ENCODE data around the gene KRT3.

The KRT3 gene

DNA sequence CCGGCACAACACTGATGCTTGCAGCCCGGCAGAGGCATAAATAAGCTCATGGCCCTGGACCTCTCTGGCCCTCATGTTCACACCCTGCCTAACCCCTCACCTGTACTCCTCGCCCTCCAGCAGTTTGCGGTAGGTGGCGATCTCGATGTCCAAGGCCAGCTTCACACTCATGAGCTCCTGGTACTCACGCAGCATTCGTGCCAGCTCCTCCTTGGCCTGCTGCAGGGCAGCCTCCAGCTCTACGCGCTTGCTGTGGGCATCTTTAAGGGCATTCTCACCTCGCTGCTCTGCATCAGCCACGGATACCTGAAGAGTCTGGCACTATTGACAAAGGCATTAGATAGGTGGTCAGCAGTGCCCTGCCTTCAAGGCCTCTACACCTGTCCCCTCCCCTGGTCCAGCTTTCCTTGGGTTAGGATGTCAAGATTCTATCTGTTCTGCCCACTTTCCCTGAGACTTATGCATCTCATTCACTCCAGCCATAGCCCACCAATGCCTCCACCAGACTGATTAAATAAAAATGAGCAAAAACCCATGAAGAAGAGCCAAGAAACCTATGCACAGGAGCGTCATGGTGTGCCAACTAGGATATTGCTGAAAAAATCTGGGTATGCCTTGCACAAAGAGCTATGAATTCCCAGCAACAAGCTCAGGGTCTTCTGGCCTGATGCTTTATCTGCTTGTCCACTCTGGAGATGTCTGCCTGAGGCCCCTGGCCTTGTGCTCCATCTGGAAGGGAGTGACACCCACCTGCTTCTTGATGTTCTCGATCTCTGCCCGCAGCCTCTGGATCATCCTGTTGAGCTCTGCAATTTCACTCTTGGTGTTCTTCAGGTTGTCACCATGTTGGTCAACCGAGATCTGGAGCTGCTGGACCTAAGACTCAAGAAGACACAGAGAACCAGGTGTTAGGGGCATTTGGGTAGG, 11.9 kb upstream of the KRT3 start:
- TF ChIP-seq, protein P1, sequence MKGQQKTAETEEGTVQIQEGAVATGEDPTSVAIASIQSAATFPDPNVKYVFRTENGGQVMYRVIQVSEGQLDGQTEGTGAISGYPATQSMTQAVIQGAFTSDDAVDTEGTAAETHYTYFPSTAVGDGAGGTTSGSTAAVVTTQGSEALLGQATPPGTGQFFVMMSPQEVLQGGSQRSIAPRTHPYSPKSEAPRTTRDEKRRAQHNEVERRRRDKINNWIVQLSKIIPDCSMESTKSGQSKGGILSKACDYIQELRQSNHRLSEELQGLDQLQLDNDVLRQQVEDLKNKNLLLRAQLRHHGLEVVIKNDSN (IDR thresholded peaks at IDR 0.05) = no peak
- TF ChIP-seq FOXM1 (IDR thresholded peaks at IDR 0.05; ENCODE audit: borderline replicate concordance, low read depth) = no peak
- TF ChIP-seq, protein P2, sequence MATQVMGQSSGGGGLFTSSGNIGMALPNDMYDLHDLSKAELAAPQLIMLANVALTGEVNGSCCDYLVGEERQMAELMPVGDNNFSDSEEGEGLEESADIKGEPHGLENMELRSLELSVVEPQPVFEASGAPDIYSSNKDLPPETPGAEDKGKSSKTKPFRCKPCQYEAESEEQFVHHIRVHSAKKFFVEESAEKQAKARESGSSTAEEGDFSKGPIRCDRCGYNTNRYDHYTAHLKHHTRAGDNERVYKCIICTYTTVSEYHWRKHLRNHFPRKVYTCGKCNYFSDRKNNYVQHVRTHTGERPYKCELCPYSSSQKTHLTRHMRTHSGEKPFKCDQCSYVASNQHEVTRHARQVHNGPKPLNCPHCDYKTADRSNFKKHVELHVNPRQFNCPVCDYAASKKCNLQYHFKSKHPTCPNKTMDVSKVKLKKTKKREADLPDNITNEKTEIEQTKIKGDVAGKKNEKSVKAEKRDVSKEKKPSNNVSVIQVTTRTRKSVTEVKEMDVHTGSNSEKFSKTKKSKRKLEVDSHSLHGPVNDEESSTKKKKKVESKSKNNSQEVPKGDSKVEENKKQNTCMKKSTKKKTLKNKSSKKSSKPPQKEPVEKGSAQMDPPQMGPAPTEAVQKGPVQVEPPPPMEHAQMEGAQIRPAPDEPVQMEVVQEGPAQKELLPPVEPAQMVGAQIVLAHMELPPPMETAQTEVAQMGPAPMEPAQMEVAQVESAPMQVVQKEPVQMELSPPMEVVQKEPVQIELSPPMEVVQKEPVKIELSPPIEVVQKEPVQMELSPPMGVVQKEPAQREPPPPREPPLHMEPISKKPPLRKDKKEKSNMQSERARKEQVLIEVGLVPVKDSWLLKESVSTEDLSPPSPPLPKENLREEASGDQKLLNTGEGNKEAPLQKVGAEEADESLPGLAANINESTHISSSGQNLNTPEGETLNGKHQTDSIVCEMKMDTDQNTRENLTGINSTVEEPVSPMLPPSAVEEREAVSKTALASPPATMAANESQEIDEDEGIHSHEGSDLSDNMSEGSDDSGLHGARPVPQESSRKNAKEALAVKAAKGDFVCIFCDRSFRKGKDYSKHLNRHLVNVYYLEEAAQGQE (IDR thresholded peaks at IDR 0.05; ENCODE audit: low read depth) = no peak
- no peak for TF ChIP-seq TCF12 (IDR thresholded peaks at IDR 0.05; ENCODE audit: low read depth)
- no peak for TF ChIP-seq EP300 (IDR thresholded peaks at IDR 0.05; ENCODE audit: borderline replicate concordance)
- no peak for TF ChIP-seq EGR1 (IDR thresholded peaks at IDR 0.05)
- TF ChIP-seq CEBPB (IDR thresholded peaks at IDR 0.05) = no peak
- TF ChIP-seq MAX (IDR thresholded peaks at IDR 0.05) = no peak
- no peak for TF ChIP-seq TAF1 (IDR thresholded peaks at IDR 0.05; ENCODE audit: low read depth)
- no peak for TF ChIP-seq ZBTB7A (IDR thresholded peaks at IDR 0.05; ENCODE audit: low read depth)
- TF ChIP-seq RAD21 (IDR thresholded peaks at IDR 0.05; ENCODE audit: low read depth) = no peak
- no peak for TF ChIP-seq CREB1 (IDR thresholded peaks at IDR 0.05; ENCODE audit: low read depth)
- TF ChIP-seq YY1 (IDR thresholded peaks at IDR 0.05; ENCODE audit: low read depth) = no peak
- TF ChIP-seq TEAD4 (IDR thresholded peaks at IDR 0.05) = no peak
- TF ChIP-seq NFIC (IDR thresholded peaks at IDR 0.05) = no peak

DNA sequence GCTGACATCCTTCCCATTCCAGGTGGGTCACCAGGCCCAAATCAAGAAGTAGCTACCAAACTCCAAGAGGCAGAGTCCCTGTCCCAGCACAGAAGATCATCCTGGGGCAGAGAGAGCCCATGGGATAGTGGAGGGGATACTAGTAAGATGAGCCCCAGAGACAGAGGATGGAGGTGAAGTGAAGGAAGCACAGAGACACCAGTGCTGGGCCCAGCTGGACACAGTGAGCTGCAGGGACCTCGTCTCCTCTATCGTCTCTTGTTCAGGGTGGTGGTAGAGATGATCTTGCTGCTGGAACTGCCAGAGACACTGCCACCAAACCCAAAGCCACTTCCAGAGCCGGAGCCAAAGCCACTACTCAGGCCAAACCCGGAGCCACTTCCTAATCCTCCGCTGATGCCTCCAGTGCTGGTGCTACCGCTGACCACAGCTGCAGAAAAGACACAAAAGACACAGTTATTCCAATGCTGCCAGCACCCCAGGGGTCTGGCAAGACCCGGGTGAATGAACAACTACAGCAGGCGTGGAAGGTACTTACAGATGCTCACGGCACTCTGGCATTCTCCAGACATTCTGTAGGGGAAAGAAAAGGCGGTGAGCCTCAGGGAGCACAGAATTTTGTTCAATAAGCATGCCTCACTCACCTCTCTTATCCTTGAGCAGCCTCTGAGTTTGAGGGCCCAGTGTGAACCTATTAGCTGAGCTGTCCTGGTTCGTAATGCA, 11.1 kb upstream of the KRT3 start:
- TF ChIP-seq EP300 (IDR thresholded peaks at IDR 0.05; ENCODE audit: borderline replicate concordance) (no peak), ZBTB7A (IDR thresholded peaks at IDR 0.05; ENCODE audit: low read depth) (no peak), MAX (IDR thresholded peaks at IDR 0.05) (no peak), TCF12 (IDR thresholded peaks at IDR 0.05; ENCODE audit: low read depth) (no peak)
- TF ChIP-seq, protein P2 (IDR thresholded peaks at IDR 0.05; ENCODE audit: low read depth) = no peak
- TF ChIP-seq, protein P1 (IDR thresholded peaks at IDR 0.05) = no peak

DNA sequence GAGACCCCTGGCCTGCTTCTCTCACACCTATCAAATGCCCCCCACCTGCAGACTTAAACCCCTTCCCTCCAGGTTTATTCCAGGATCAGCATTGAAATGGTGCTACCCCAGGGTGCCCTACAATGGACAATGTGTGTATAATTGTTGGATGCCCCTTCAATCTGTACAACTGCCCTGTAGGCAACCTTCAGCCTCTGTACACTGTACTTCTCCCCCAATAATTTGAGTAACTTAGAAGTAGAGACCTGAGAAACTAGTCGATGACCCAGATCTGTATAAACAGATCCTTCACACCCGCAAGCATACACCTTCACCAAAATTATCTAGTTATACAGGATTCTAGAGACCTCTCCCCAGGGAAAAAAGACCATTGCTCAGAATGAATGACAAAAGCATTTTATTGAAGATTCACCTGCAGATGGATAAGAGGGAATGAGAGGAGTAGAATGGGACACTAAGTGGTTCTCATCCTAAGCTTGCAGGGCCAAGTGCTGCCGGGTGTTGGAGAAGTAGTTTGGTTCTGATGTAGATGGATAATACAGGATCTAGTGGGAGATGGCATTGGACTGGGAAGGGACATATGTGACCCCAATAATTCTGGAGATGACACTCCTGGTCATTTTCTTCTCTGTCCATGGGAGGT, 10.4 kb upstream of the KRT3 start:
- TF ChIP-seq, protein P2 (IDR thresholded peaks at IDR 0.05; ENCODE audit: low read depth) = no peak
- TF ChIP-seq, protein P1 (IDR thresholded peaks at IDR 0.05) = no peak
- TF ChIP-seq EGR1 (IDR thresholded peaks at IDR 0.05) (no peak), EP300 (IDR thresholded peaks at IDR 0.05; ENCODE audit: borderline replicate concordance) (no peak), RAD21 (IDR thresholded peaks at IDR 0.05; ENCODE audit: low read depth) (no peak), TAF1 (IDR thresholded peaks at IDR 0.05; ENCODE audit: low read depth) (no peak), TCF12 (IDR thresholded peaks at IDR 0.05; ENCODE audit: low read depth) (no peak), YY1 (IDR thresholded peaks at IDR 0.05; ENCODE audit: low read depth) (no peak), FOXM1 (IDR thresholded peaks at IDR 0.05; ENCODE audit: borderline replicate concordance, low read depth) (no peak), CREB1 (IDR thresholded peaks at IDR 0.05; ENCODE audit: low read depth) (no peak), NFIC (IDR thresholded peaks at IDR 0.05) (no peak), TEAD4 (IDR thresholded peaks at IDR 0.05) (no peak), MAX (IDR thresholded peaks at IDR 0.05) (no peak), ZBTB7A (IDR thresholded peaks at IDR 0.05; ENCODE audit: low read depth) (no peak), CEBPB (IDR thresholded peaks at IDR 0.05) (no peak)

Measured in Ishikawa (cell line).